Vagina (tissue), 2 donors: Measurements from ENCODE around the gene ULK4. TPM values are rescaled to one million over a fixed set of nuclear protein-coding genes. Genes with fewer than 3 reads are reported as not detected.

Experiments
- DNase-seq, 2 donors: peaks; one replicate each; pipeline ENCODE4 v3.0.0-alpha.2; 2017; ENCODE audit errors: extremely low spot score in 2 of 2
- H3K27ac ChIP-seq: fragments of 200-600 bp; sonication (generic); one replicate; pipeline ENCODE4 v1.5.1; 2019
- H3K27me3 ChIP-seq: fragments of 200-600 bp; sonication (generic); one replicate; pipeline ENCODE4 v1.5.1; 2019
- H3K36me3 ChIP-seq, 2 donors: fragments of 200-600 bp; sonication (generic); one replicate each; pipeline ENCODE4 v1.5.1; 2017 to 2019
- H3K4me1 ChIP-seq: fragments of 200-600 bp; sonication (generic); one replicate; pipeline ENCODE4 v1.5.1; 2019
- H3K4me3 ChIP-seq, 2 donors: fragments of 200-600 bp; sonication (generic); 1 replicate in 1 of 2; 2 replicates in 1 of 2; pipeline ENCODE4 v1.5.1; 2016 to 2019
- H3K9me3 ChIP-seq: fragments of 200-600 bp; sonication (generic); one replicate; pipeline ENCODE4 v1.5.1; 2019
- CTCF ChIP-seq, 3 experiments: fragments of 450-650 bp in 2 of 3; fragments of 200-600 bp in 1 of 3; sonication (generic) in 1 of 3; IDR thresholded peaks; one replicate each; pipeline ENCODE4 v1.5.1; 2017 to 2019; ENCODE audit warnings: antibody characterized with exemption in 3 of 3, mild to moderate bottlenecking in 2 of 3, moderate library complexity in 2 of 3
- POLR2A ChIP-seq, 2 donors: fragments of 450-650 bp; IDR thresholded peaks; one replicate each; pipeline ENCODE4 v1.6.1; 2017; ENCODE audit warnings: antibody characterized with exemption in 2 of 2, mild to moderate bottlenecking in 2 of 2, moderate library complexity in 2 of 2
- POLR2AphosphoS5 ChIP-seq, 2 donors: sonication (generic); formaldehyde crosslinking; IDR thresholded peaks; one replicate each; pipeline ENCODE4 v1.9.0; 2017; ENCODE audit warnings: antibody characterized with exemption in 2 of 2, mild to moderate bottlenecking in 2 of 2, low read depth in 1 of 2; ENCODE audit not compliant: insufficient read depth in 1 of 2
- intact Hi-C: fragments of 100-400 bp; cut with DNase I; formaldehyde crosslinking; loops from one replicate; pipeline ENCODE4 v1.15.1; 2023
- total RNA-seq: library from RNA; depleted of rRNA; stranded (reverse); fragments of >200 nt; gene quantifications from one replicate; pipeline ENCODE4 v1.2.3, GENCODE V29; 2016

ULK4 gene
- total RNA-seq, 1 donor from 2014 or later = 24.1 TPM

- Histone ChIP-seq H3K27ac (no peak overlapping the region), H3K4me3 (no peak overlapping the region), H3K9me3 (no peaks in the 10 kb centered on the region), H3K4me1 (no peaks in the 10 kb centered on the region), H3K27me3 (no peaks in the 10 kb centered on the region), H3K36me3 (no peaks in the 10 kb centered on the region)
- intact Hi-C loops = no loop called here
- TF ChIP-seq POLR2AphosphoS5 (IDR thresholded peaks at IDR 0.05; ENCODE audit: insufficient read depth in 1 of 2, low read depth in 1 of 2) (no peak), POLR2A (IDR thresholded peaks at IDR 0.05) (no peak), CTCF (IDR thresholded peaks at IDR 0.05) (no peak)
- no peak for DNase-seq
Observed at GRCh38 chr3:41521010-41521655, 440.8 kb downstream of the ULK4 start.

- Histone ChIP-seq H3K4me3 (no peak overlapping the region), H3K36me3 (no peaks in the 10 kb centered on the region), H3K27ac (no peak overlapping the region), H3K27me3 (no peaks in the 10 kb centered on the region), H3K4me1 (no peaks in the 10 kb centered on the region), H3K9me3 (no peaks in the 10 kb centered on the region)
- DNase-seq = no peak
- TF ChIP-seq POLR2AphosphoS5 (IDR thresholded peaks at IDR 0.05; ENCODE audit: insufficient read depth in 1 of 2, low read depth in 1 of 2) (no peak), CTCF (IDR thresholded peaks at IDR 0.05) (no peak), POLR2A (IDR thresholded peaks at IDR 0.05) (no peak)
- intact Hi-C loops = no loop called here
Observed at GRCh38 chr3:41519746-41520145, 442.2 kb downstream of the ULK4 start.

GRCh38 chr3:41518626-41519025 is 443.3 kb downstream of the ULK4 start:
- Histone ChIP-seq H3K4me3 (no peak overlapping the region), H3K4me1 (no peaks in the 10 kb centered on the region), H3K9me3 (no peaks in the 10 kb centered on the region), H3K27ac (no peak overlapping the region), H3K36me3 (no peaks in the 10 kb centered on the region), H3K27me3 (no peaks in the 10 kb centered on the region)
- DNase-seq = no peak
- intact Hi-C loops = no loop called here
- no peak for TF ChIP-seq POLR2A (IDR thresholded peaks at IDR 0.05)
- no peak for TF ChIP-seq CTCF (IDR thresholded peaks at IDR 0.05)
- no peak for TF ChIP-seq POLR2AphosphoS5 (IDR thresholded peaks at IDR 0.05; ENCODE audit: insufficient read depth in 1 of 2, low read depth in 1 of 2)

- Histone ChIP-seq H3K4me3 (no peak overlapping the region), H3K4me1 (no peaks in the 10 kb centered on the region), H3K27me3 (no peaks in the 10 kb centered on the region), H3K9me3 (no peaks in the 10 kb centered on the region), H3K36me3 (no peaks in the 10 kb centered on the region), H3K27ac (no peak overlapping the region)
- DNase-seq = no peak
- TF ChIP-seq POLR2A (IDR thresholded peaks at IDR 0.05) (no peak), CTCF (IDR thresholded peaks at IDR 0.05) (no peak), POLR2AphosphoS5 (IDR thresholded peaks at IDR 0.05; ENCODE audit: insufficient read depth in 1 of 2, low read depth in 1 of 2) (no peak)
- intact Hi-C loops = no loop called here
Observed at GRCh38 chr3:41508063-41508696, 453.7 kb downstream of the ULK4 start.
